OCI-LY3 (cell line): ENCODE results near the gene OR2F1.

ENCODE experiments used
- H2AFZ ChIP-seq: fragments of 200-600, 300-600 bp; shearing (Covaris generic); 2 replicates; pipeline ENCODE4 v1.6.0; 2014; ENCODE audit warnings: antibody characterized with exemption, low read depth, low read length
- H3K27ac ChIP-seq: fragments of 200-600, 300-600 bp; sonication (generic); 2 replicates; pipeline ENCODE4 v1.5.1; 2014; ENCODE audit warnings: mild to moderate bottlenecking, low read length, moderate library complexity, mixed read lengths
- H3K27me3 ChIP-seq: fragments of 200-600, 300-600 bp; sonication (generic); 2 replicates; pipeline ENCODE4 v1.6.1; 2014; ENCODE audit warnings: low read depth, low read length, mixed read lengths
- H3K36me3 ChIP-seq: fragments of 200-600, 300-600 bp; sonication (generic); replicated peaks from 2 replicates; pipeline ENCODE3; 2014; ENCODE audit warnings: low read depth, low read length, mixed read lengths
- H3K4me1 ChIP-seq: fragments of 300-600, 200-600 bp; sonication (generic); 2 replicates; pipeline ENCODE4 v1.6.1; 2014; ENCODE audit warnings: low read length, mixed read lengths
- H3K4me2 ChIP-seq: fragments of 200-600, 300-600 bp; sonication (generic); 2 replicates; pipeline ENCODE4 v1.6.1; 2014; ENCODE audit warnings: low read length, mixed read lengths
- H3K4me3 ChIP-seq: fragments of 300-600, 200-600 bp; sonication (generic); 2 replicates; pipeline ENCODE4 v1.5.1; 2014; ENCODE audit warnings: antibody characterized with exemption, mild to moderate bottlenecking, low read length, moderate library complexity
- H3K79me2 ChIP-seq: fragments of 300-600, 200-600 bp; shearing (Covaris generic); 2 replicates; pipeline ENCODE4 v1.6.1; 2014; ENCODE audit warnings: mild to moderate bottlenecking, low read length, mixed read lengths
- H3K9ac ChIP-seq: fragments of 300-600, 200-600 bp; shearing (Covaris generic); 2 replicates; pipeline ENCODE4 v1.6.0; 2014; ENCODE audit warnings: mild to moderate bottlenecking, low read length, moderate library complexity
- H3K9me3 ChIP-seq: fragments of 200-600, 300-600 bp; shearing (Covaris generic); 2 replicates; pipeline ENCODE4 v1.6.1; 2014; ENCODE audit warnings: low read length, mixed read lengths; ENCODE audit not compliant: insufficient read depth
- H4K20me1 ChIP-seq: fragments of 200-600, 300-600 bp; sonication (generic); 2 replicates; pipeline ENCODE4 v1.6.1; 2016; ENCODE audit warnings: low read length, mixed read lengths; ENCODE audit not compliant: insufficient read depth
- EZH2phosphoT487 ChIP-seq: fragments of 200-600 bp; shearing (Covaris generic); IDR thresholded peaks from 2 replicates; pipeline ENCODE4 v1.6.1; 2018; ENCODE audit warnings: antibody characterized with exemption, mixed run types, low read depth
- TF ChIP-seq, protein P1 (sequence below): fragments of 200-600, 300-600 bp; sonication (generic); IDR thresholded peaks from 2 replicates; pipeline ENCODE4 v1.5.1; 2014; ENCODE audit warnings: antibody characterized with exemption, low read length, low read depth

Gene OR2F1

DNA sequence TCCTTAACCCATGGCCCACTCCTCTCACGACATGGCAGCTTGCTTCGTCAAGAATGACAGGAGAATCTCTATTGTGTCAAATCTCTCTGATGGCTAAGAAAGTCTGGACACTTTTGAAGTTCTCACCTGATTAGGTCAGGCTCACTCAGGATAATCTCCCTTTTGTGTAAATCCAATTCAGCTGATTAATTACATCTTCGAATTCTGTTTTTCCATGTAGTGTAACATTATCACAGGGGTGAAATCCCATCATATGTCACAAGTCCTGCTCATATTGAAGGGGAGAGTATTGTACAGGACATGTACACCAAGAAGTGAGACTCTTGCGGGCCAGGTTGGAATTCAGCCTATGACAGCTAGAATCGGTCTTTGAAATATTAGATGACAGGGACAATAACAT, 29.3 kb downstream of the OR2F1 start:
- H3K27me3 ChIP-seq: no peaks in the 10 kb centered on the region
- no peaks in the 10 kb centered on the region for H3K9me3 ChIP-seq
- no peaks in the 10 kb centered on the region for H4K20me1 ChIP-seq
- H3K36me3 ChIP-seq: no peaks in the 10 kb centered on the region
- no peak overlapping the region for H2AFZ ChIP-seq
- H3K79me2 ChIP-seq: no peaks in the 10 kb centered on the region
- no peak overlapping the region for H3K4me2 ChIP-seq
- H3K9ac ChIP-seq: no peak overlapping the region
- peaks cover 3% of the 10 kb centered on the region; the same call in 1 of the 2 replicates for H3K4me1 ChIP-seq
- H3K27ac ChIP-seq: no peak overlapping the region
- no peak overlapping the region for H3K4me3 ChIP-seq
- TF ChIP-seq, protein P1, sequence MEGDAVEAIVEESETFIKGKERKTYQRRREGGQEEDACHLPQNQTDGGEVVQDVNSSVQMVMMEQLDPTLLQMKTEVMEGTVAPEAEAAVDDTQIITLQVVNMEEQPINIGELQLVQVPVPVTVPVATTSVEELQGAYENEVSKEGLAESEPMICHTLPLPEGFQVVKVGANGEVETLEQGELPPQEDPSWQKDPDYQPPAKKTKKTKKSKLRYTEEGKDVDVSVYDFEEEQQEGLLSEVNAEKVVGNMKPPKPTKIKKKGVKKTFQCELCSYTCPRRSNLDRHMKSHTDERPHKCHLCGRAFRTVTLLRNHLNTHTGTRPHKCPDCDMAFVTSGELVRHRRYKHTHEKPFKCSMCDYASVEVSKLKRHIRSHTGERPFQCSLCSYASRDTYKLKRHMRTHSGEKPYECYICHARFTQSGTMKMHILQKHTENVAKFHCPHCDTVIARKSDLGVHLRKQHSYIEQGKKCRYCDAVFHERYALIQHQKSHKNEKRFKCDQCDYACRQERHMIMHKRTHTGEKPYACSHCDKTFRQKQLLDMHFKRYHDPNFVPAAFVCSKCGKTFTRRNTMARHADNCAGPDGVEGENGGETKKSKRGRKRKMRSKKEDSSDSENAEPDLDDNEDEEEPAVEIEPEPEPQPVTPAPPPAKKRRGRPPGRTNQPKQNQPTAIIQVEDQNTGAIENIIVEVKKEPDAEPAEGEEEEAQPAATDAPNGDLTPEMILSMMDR: no peak
- no peak for TF ChIP-seq EZH2phosphoT487

DNA sequence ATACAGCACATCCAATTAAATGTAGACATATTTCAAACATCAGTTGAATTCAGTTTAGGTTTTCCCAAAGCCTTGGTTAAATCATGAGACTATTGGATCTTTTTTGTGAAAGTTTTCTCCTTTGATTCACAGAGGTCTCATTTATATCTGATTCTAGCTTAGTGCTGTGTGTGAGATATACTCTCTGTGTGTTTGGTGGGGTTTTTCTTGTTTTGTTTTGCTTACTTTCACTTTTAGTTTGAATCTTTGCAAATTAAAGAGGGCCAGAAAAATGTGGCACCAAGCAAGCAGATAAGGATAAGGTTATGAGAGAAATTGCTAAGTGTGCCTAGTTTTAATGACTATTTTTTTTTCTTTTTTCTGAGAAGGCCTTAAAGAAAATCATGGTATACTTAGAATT, 32.9 kb downstream of the OR2F1 start:
- no peaks in the 10 kb centered on the region for H3K36me3 ChIP-seq
- H3K4me1 ChIP-seq: no peaks in the 10 kb centered on the region
- peaks cover 4% of the 10 kb centered on the region; the same call in 1 of the 2 replicates for H3K27me3 ChIP-seq
- H4K20me1 ChIP-seq: no peaks in the 10 kb centered on the region
- no peaks in the 10 kb centered on the region for H3K9me3 ChIP-seq
- no peak overlapping the region for H2AFZ ChIP-seq
- no peak overlapping the region for H3K27ac ChIP-seq
- no peak for TF ChIP-seq EZH2phosphoT487
- TF ChIP-seq, protein P1: no peak
- no peak overlapping the region for H3K4me3 ChIP-seq
- H3K9ac ChIP-seq: no peak overlapping the region
- H3K4me2 ChIP-seq: no peak overlapping the region
- H3K79me2 ChIP-seq: no peaks in the 10 kb centered on the region

DNA sequence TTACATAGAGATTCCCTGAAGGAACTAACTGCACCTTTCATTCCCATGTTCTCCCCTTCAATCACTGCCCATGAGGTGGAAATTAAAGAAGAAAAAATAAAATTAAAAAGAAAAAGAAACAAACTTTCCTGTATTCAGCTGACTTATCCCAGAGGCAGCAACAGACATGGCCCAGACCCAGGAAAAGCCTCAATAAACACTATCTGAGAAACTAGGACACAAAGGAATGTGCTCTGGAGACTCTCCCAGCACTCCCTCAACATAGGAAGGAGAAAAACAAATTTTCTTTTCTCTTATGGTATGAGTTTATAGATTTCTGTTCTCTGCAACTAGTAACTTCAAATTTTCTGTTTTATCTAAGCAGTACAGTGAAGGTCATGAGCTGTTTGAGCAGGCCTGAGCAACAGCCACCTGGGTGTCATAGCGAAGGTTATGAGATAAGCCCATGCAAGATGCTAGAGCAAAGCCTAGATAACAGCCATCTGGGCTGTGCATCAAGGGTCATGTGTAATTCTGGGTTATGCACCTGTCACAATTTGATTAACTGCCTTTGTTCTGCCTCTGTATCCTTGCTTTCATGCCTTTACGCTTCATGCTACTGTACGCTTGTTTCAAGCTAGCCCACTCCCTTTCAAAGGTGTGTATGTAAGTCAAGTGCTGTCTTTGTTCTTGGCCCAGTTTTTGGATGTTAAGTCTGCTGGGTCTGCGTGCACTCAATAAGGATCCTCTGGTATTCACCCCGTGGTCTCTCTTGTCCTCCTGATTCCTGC, 34.5 kb downstream of the OR2F1 start:
- Histone ChIP-seq H3K27me3 (peaks cover 4% of the 10 kb centered on the region; the same call in 1 of the 2 replicates), H3K4me1 (no peaks in the 10 kb centered on the region), H3K4me3 (no peak overlapping the region), H3K36me3 (no peaks in the 10 kb centered on the region), H3K4me2 (no peak overlapping the region), H3K27ac (no peak overlapping the region), H3K79me2 (no peaks in the 10 kb centered on the region), H2AFZ (no peak overlapping the region), H4K20me1 (no peaks in the 10 kb centered on the region), H3K9ac (no peak overlapping the region), H3K9me3 (no peaks in the 10 kb centered on the region)
- TF ChIP-seq, protein P1: no peak
- TF ChIP-seq EZH2phosphoT487: no peak

DNA sequence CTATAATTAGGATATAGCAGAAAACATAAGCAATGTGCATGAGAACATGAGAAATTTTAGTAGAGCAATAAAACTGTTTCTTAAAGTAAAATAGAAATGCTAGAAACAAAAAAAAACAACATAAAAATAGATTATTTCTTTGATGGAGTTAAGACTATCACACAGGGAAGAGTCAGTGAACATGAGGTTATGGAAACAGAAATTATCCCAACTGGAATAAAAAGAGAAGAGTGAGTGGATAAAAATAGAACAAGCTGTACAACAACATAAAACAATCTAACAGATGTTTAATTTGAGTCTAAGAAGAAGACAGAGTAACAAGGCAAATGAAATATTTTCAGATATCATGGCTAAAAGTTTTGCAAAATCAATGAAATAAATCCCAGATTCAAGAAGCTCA, 38.0 kb downstream of the OR2F1 start:
- no peaks in the 10 kb centered on the region for H3K4me1 ChIP-seq
- no peaks in the 10 kb centered on the region for H3K79me2 ChIP-seq
- H3K9me3 ChIP-seq: no peaks in the 10 kb centered on the region
- no peak overlapping the region for H3K4me2 ChIP-seq
- no peak overlapping the region for H2AFZ ChIP-seq
- H4K20me1 ChIP-seq: no peaks in the 10 kb centered on the region
- no peak overlapping the region for H3K27ac ChIP-seq
- no peak overlapping the region for H3K9ac ChIP-seq
- no peaks in the 10 kb centered on the region for H3K36me3 ChIP-seq
- TF ChIP-seq, protein P1: no peak
- TF ChIP-seq EZH2phosphoT487: no peak
- peaks cover 4% of the 10 kb centered on the region; the same call in 1 of the 2 replicates for H3K27me3 ChIP-seq
- no peak overlapping the region for H3K4me3 ChIP-seq
